NCI-H345 treated with DMSO at 0.1 percent for 48 hours (cell line): ENCODE measurements around the gene BICRA.
A peak's percentile ranks its signal among the peaks of the same experiment; 100 is the strongest.
"Not testable (repeated sequence)": the region's sequence is repeated elsewhere in the genome, so short reads cannot be mapped to it uniquely, and the experiment has no call there.

Source experiments
- DNase-seq: peaks from one replicate; lab custom pipeline; 2025; ENCODE audit not compliant: unreplicated experiment; lab: John Stamatoyannopoulos, UW

BICRA gene

DNA sequence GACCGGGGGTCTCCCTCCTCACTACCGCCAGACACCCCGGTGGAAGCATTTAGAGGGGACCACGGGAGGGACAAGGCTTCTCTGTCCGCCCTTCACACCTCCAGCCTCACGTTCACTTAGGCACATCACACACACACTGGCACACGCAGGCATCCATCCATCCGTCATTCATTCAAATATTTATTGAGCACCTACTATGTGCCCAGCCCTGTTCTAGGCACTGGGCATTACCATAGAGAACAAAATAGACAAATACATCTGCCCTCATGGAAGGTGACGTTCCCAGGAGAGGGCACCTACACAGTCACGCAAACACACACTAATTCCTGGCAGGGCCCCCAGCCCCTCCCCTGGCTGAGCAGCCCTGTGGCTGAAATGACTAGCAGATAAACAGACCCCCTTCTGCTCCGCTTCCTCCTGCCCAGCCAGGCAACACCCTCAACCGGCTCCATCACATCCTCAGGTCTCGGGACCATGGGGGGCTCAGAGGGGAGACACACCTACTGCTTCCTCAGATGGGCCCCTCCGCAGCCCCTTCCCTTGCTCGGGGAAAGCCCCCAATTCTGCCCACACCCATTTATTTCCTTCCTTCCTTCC, 132.7 kb downstream of the BICRA start:
- no peak for DNase-seq

DNA sequence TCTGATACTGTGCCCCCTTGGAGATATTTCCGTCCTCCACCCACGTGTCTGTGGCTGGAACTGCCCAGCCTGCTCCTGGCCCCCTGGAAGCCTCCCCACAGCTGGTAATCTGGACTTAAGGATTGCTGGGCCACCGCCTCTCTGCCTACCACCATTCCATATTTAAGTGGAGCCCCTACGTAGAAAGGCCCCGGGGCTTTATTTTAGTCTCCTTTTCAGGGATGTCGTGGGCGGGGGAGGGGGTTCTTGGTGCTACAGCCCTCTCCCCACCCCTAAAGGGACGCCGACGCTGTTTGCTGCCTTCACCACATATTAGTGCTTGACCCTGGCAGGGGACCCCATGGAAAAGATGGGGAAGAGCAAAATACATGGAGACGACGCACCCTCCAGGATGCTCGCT, 133.7 kb downstream of the BICRA start:
- DNase-seq: no peak

DNA sequence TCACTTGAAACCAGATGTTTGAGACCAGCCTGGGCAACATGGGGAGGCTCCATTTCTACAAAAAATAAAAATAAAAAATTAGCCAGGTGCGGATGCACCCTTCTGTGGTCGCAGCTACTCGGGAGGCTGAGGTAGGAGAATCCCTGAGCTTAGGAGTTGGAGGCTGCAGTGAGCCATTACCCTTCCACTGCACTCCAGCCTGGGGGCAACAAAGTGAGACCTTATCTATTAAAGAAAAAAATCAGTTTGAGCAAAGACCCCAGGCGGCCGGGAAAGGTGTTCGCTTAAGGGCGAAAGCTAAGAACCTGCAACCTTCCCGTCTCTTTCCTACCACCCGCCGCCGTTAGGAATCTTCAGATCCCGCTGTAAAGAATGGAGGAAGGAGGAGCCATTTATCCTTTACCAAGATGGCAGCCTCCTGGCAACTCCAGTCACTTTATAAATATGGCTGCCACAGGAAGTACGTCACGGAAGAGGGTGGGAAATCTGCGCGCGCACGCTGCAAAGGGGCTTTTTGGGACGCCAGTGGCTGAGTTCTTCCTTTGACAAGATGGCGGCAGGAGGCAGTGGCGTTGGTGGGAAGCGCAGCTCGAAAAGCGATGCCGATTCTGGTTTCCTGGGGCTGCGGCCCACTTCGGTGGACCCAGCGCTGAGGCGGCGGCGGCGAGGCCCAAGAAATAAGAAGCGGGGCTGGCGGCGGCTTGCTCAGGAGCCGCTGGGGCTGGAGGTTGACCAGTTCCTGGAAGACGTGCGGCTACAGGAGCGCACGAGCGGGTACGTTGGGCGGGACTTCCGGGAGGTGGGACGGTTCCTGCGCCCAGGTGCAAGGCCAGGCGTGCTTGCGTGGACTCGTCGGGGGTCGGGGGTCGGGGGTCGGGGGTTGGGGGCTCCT, 136.3 kb downstream of the BICRA start, which contains the start of gene NOP53:
Gene NOP53, plus strand, starts transcription at position 537 of the 892 bp plus-strand sequence. Its CDS starts 14 bp downstream, at position 551.
- DNase-seq: peak; percentile 84

DNA sequence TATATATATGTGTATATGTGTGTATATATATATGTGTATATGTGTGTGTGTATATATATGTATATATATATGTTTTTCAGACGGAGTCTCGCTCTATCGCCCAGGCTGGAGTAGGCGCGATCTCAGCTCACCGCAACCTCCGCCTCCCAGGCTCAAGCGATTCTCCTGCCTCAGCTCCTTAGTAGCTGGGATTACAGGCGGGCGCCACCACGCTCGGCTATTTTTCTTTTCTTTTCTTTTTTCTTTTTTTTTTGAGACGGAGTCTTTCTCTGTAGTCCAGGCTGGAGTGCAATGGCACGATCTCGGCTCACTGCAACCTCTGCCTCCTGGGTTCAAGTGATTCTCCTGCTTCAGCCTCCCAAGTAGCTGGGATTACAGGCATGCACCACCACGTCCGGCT, 137.2 kb downstream of the BICRA start:
- not testable (repeated sequence) for DNase-seq

DNA sequence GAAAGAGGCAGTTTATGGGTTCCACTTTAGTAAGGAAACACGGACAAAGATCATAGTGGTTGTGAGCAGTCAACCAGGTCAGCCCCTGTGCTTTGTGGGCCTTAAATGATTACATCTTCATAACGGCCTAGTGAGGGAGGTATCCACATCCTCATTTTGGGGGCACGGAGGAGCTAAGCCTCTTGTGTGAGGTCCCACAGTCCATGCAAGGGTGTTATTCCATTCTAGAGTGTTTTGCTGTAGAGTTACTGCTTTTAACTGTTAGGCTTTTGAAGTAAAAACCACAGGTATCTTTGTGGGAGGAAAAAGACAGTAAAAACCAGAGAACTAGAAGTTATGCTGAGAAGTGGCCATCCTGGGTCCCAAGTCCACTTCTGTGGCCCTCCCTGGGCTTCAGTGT, 140.4 kb downstream of the BICRA start:
- DNase-seq: no peak

DNA sequence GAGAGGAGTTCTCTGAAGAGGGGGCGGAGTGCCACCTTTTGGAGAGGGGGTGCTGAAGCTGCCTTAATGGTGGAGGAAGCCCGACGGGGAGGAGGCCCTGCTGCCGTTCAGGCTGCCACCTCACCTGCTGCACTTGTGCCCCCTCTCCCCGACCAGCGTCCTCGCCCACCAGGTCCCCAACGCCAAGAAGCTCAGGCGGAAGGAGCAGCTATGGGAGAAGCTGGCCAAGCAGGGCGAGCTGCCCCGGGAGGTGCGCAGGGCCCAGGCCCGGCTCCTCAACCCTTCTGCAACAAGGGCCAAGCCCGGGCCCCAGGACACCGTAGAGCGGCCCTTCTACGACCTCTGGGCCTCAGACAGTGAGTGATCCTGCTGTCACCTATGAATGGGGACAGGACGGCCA, 141.8 kb downstream of the BICRA start:
- no peak for DNase-seq

DNA sequence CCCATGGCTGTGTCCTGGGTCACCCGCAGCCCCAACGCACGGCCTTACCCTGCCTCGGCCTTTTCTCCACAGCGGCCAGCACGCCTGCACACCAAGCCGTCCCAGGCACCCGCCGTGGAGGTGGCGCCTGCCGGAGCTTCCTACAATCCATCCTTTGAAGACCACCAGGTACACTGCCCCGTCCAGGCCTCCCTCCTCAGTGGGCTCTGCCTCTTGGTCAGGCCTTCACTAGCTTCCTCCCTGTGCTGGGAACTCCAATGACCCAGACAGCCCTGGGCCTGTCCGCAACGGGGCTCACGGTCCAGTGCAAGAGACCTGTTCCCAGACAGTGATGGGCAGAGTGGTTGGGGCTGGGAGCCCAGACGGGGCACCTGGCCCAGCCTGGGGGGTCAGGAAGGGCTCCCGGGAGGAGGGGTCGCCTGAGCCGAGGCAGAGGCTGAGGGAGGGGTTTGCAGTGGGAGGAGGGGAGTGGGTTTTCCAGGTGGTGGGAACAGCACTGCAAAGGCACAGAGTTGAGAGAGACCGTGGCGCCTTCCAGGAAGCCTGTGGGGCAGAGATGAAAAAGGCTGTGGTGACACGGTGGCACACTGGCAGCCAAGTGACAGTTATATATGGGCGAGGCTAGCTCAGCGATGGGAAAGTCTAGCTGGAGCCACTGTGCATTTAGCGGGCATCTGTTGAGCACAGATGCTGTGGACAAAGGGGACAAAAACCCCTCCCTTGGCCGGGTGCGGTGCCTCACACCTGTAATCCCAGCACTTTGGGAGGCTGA, 143.7 kb downstream of the BICRA start:
- no peak for DNase-seq
